Fibroblast of villous mesenchyme (primary cell): ENCODE results near the gene NRG3. TPM values are rescaled to one million over a fixed set of nuclear protein-coding genes. Genes with fewer than 3 reads are reported as not detected.

Source experiments
- DNase-seq: peaks from one replicate; pipeline ENCODE4 v3.0.0-alpha.2; 2010; ENCODE audit warnings: low read depth
- H3K4me3 ChIP-seq: 2 replicates; pipeline ENCODE4 v1.5.1; 2011; ENCODE audit warnings: low read depth, mild to moderate bottlenecking, low read length
- CTCF ChIP-seq: IDR thresholded peaks from 2 replicates; pipeline ENCODE4 v1.5.1; 2012; ENCODE audit warnings: low read depth, mild to moderate bottlenecking, low read length; ENCODE audit not compliant: insufficient read depth
- total RNA-seq: library from RNA; depleted of rRNA; stranded (reverse); fragments of >200 nt; gene quantifications from 2 replicates; pipeline ENCODE4 v1.2.3, GENCODE V29; 2012

The NRG3 gene
- total RNA-seq, 1 donor = not detected

GRCh38 chr10:81848931-81849330 is 26.1 kb upstream of the NRG3 start:
- TF ChIP-seq CTCF = no peak
- DNase-seq = no peak
- no peak overlapping the region for H3K4me3 ChIP-seq

- H3K4me3 ChIP-seq = no peak overlapping the region
- no peak for DNase-seq
- no peak for TF ChIP-seq CTCF
Observed at GRCh38 chr10:81862596-81862995, 12.4 kb upstream of the NRG3 start.

- no peak for TF ChIP-seq CTCF
- DNase-seq = no peak
- no peak overlapping the region for H3K4me3 ChIP-seq
Observed at GRCh38 chr10:81863771-81864170, 11.2 kb upstream of the NRG3 start.

GRCh38 chr10:81865581-81865980 is 9.4 kb upstream of the NRG3 start:
- TF ChIP-seq CTCF = no peak
- DNase-seq = no peak
- H3K4me3 ChIP-seq = no peak overlapping the region

DNA sequence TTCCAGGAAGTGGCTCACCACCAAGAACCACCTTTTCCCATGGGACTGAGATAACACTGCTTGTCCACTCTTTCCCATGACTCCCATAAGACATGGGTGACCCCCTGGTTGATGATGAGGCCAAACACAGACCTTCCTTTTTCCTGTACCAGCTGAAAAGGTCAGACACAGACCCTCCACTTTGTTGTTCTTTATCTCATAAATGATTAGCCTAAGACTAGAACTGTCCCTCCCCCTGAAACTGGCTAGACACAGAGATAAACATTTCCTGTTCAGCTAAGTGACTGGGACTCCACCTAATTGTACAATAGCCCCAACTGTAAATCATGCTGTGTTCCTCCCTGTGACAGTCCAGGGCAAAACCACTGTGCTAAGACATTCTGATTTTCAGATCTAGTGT is 8.2 kb upstream of the NRG3 start:
- DNase-seq = no peak
- no peak for TF ChIP-seq CTCF

GRCh38 chr10:81870472-81870871 is 4.5 kb upstream of the NRG3 start:
- H3K4me3 ChIP-seq = no peak overlapping the region
- TF ChIP-seq CTCF = no peak
- DNase-seq = no peak

More for the DNA sequence above, 8.2 kb upstream of the NRG3 start:
- no peak overlapping the region for H3K4me3 ChIP-seq

DNA sequence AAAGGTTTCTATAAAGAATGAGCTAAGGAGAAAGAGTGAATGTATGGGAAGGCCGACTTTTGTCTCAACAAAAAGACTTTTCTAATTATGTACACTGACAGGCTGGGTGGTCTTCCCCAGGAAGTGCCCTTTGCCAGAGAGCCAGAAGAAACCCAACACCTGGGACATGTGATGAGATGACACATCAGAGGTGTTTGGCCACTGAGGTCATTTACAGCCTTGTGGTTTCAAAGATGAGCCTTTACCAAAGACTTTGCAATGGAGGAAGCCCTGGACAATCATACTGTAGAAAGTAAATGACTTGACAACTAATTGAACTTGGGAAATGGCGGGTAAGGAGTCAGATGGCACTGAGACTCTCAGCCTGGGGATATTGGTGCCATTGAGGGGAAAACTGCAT is 3.4 kb upstream of the NRG3 start:
- TF ChIP-seq CTCF = no peak
- no peak for DNase-seq
- no peak overlapping the region for H3K4me3 ChIP-seq
